ENCODE data around the gene COMP.

Gene COMP

GRCh38 chr19:18777301-18778075 lies 13.6 kb downstream of the COMP start:
- no peak for TF ChIP-seq CTCF (IDR thresholded peaks at IDR 0.05)
- Histone ChIP-seq H3K4me3 (ENCODE audit: low read depth in 1 of 2, low read length in 1 of 2) (no peak overlapping the region), H3K36me3 (no peaks in the 10 kb centered on the region), H3K27me3 (peaks cover 8% of the 10 kb centered on the region), H3K9me3 (no peaks in the 10 kb centered on the region), H3K4me1 (ENCODE audit: control insufficient read depth in 1 of 2, insufficient read depth in 1 of 2, low read depth in 1 of 2, low read length in 1 of 2) (no peaks in the 10 kb centered on the region), H3K27ac (no peak overlapping the region)

- Histone ChIP-seq H3K27me3 (peaks cover under 1% of the 10 kb centered on the region), H3K4me1 (ENCODE audit: control insufficient read depth in 1 of 2, insufficient read depth in 1 of 2, low read depth in 1 of 2, low read length in 1 of 2) (no peaks in the 10 kb centered on the region)
Observed at GRCh38 chr19:18776736-18777135, 14.4 kb downstream of the COMP start.

GRCh38 chr19:18776288-18776594 lies 14.9 kb downstream of the COMP start:
- H3K27ac ChIP-seq = no peak overlapping the region
- H3K4me1 ChIP-seq (ENCODE audit: control insufficient read depth in 1 of 2, insufficient read depth in 1 of 2, low read depth in 1 of 2, low read length in 1 of 2) = no peaks in the 10 kb centered on the region
- no peak for TF ChIP-seq CTCF (IDR thresholded peaks at IDR 0.05)
- H3K36me3 ChIP-seq = no peaks in the 10 kb centered on the region
- H3K9me3 ChIP-seq = no peaks in the 10 kb centered on the region
- no peak overlapping the region for H3K4me3 ChIP-seq (ENCODE audit: low read depth in 1 of 2, low read length in 1 of 2)
- no peaks in the 10 kb centered on the region for H3K27me3 ChIP-seq

More at GRCh38 chr19:18776736-18777135, 14.4 kb downstream of the COMP start:
- H3K27ac ChIP-seq = no peak overlapping the region
- no peaks in the 10 kb centered on the region for H3K36me3 ChIP-seq
- H3K9me3 ChIP-seq = no peaks in the 10 kb centered on the region
- no peak overlapping the region for H3K4me3 ChIP-seq (ENCODE audit: low read depth in 1 of 2, low read length in 1 of 2)
- TF ChIP-seq CTCF (IDR thresholded peaks at IDR 0.05) = no peak

- TF ChIP-seq CTCF (IDR thresholded peaks at IDR 0.05) = no peak
- no peak overlapping the region for H3K4me3 ChIP-seq (ENCODE audit: low read depth in 1 of 2, low read length in 1 of 2)
- H3K36me3 ChIP-seq = no peaks in the 10 kb centered on the region
- no peak overlapping the region for H3K27ac ChIP-seq
- no peaks in the 10 kb centered on the region for H3K4me1 ChIP-seq (ENCODE audit: control insufficient read depth in 1 of 2, insufficient read depth in 1 of 2, low read depth in 1 of 2, low read length in 1 of 2)
- H3K27me3 ChIP-seq = no peaks in the 10 kb centered on the region
- no peaks in the 10 kb centered on the region for H3K9me3 ChIP-seq
Observed at GRCh38 chr19:18775586-18776287, 15.4 kb downstream of the COMP start.

GRCh38 chr19:18774782-18775444 lies 16.2 kb downstream of the COMP start:
- H3K36me3 ChIP-seq = no peaks in the 10 kb centered on the region
- H3K4me1 ChIP-seq (ENCODE audit: control insufficient read depth in 1 of 2, insufficient read depth in 1 of 2, low read depth in 1 of 2, low read length in 1 of 2) = no peaks in the 10 kb centered on the region
- H3K4me3 ChIP-seq (ENCODE audit: low read depth in 1 of 2, low read length in 1 of 2) = no peak overlapping the region
- H3K27me3 ChIP-seq = no peaks in the 10 kb centered on the region
- H3K9me3 ChIP-seq = no peaks in the 10 kb centered on the region
- no peak for TF ChIP-seq CTCF (IDR thresholded peaks at IDR 0.05)
- H3K27ac ChIP-seq = no peak overlapping the region

All from neutrophil (primary cell).